Transverse colon (tissue), 4 donors: Measurements from ENCODE around the gene MYNN.

Experiments used
- POLR2A ChIP-seq: fragments of 450-650 bp; IDR thresholded peaks from one replicate; pipeline ENCODE4 v1.6.1; 2016; ENCODE audit warnings: antibody characterized with exemption, mild to moderate bottlenecking, moderate library complexity
- POLR2AphosphoS5 ChIP-seq, 3 donors: sonication (generic); formaldehyde crosslinking; IDR thresholded peaks; one replicate each; pipeline ENCODE4 v1.6.1; 2016; ENCODE audit warnings: antibody characterized with exemption in 3 of 3
- TF ChIP-seq, protein P1 (sequence below), 5 experiments: fragments of 200-600 bp in 3 of 5; fragments of 450-650 bp in 2 of 5; sonication (generic) in 3 of 5; IDR thresholded peaks; 1 replicate in 2 of 5; 2 replicates in 3 of 5; pipeline ENCODE4 v1.5.1; 2016 to 2017; ENCODE audit warnings: antibody characterized with exemption in 5 of 5, inconsistent platforms in 3 of 5, mild to moderate bottlenecking in 2 of 5, moderate library complexity in 1 of 5

DNA sequence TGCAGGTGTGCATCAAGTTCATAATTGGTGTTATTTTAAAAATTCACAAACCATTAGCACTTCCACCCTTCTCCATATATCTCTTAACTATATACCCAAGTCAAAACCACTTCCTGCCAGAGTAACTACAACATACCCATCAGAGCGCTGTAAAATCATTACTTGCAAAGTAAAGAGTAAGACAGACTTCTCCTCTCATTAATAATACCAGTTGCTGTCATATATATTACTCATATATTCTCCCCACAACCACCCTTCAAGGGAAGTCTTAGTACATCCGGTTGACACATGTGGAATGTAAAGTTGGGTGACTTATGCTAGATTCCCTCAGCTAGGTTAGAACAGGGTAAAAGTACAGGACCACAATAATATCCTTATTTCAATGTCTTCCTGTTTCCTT is 13.9 kb upstream of the MYNN start:
- TF ChIP-seq, protein P1, sequence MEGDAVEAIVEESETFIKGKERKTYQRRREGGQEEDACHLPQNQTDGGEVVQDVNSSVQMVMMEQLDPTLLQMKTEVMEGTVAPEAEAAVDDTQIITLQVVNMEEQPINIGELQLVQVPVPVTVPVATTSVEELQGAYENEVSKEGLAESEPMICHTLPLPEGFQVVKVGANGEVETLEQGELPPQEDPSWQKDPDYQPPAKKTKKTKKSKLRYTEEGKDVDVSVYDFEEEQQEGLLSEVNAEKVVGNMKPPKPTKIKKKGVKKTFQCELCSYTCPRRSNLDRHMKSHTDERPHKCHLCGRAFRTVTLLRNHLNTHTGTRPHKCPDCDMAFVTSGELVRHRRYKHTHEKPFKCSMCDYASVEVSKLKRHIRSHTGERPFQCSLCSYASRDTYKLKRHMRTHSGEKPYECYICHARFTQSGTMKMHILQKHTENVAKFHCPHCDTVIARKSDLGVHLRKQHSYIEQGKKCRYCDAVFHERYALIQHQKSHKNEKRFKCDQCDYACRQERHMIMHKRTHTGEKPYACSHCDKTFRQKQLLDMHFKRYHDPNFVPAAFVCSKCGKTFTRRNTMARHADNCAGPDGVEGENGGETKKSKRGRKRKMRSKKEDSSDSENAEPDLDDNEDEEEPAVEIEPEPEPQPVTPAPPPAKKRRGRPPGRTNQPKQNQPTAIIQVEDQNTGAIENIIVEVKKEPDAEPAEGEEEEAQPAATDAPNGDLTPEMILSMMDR (IDR thresholded peaks at IDR 0.05) = no peak
- TF ChIP-seq POLR2AphosphoS5 (IDR thresholded peaks at IDR 0.05) (no peak), POLR2A (no peak)
